GM12878 (cell line): ENCODE results near the gene LRCH3. TPM values are rescaled to one million over a fixed set of nuclear protein-coding genes. Genes with fewer than 3 reads are reported as not detected.

Experiments
- ASH2L ChIP-seq: fragments of 300-600, 200-600 bp; sonication (generic); IDR thresholded peaks from 2 replicates; pipeline ENCODE4 v1.6.1; 2017; ENCODE audit warnings: low read depth, mild to moderate bottlenecking, borderline replicate concordance
- CHD2 ChIP-seq: IDR thresholded peaks from 2 replicates; pipeline ENCODE4 v1.6.1; 2011; ENCODE audit warnings: low read depth, low read length, improper control_type of control experiment, borderline replicate concordance
- CREB1 ChIP-seq: IDR thresholded peaks from 2 replicates; pipeline ENCODE4 v1.6.1; 2012; ENCODE audit warnings: low read depth, mild to moderate bottlenecking, inconsistent platforms
- EED ChIP-seq: sonication (generic); IDR thresholded peaks from 2 replicates; pipeline ENCODE4 v1.6.1; 2016; ENCODE audit warnings: antibody characterized with exemption, low read depth
- FOS ChIP-seq: IDR thresholded peaks from 3 replicates; pipeline ENCODE4 v1.6.1; 2011; ENCODE audit warnings: borderline replicate concordance; ENCODE audit not compliant: insufficient read length; ENCODE audit errors: extremely low read depth
- FOXK2 ChIP-seq: fragments of 450-650 bp; IDR thresholded peaks from 2 replicates; pipeline ENCODE4 v1.6.1; 2017; ENCODE audit warnings: mild to moderate bottlenecking, moderate library complexity
- GATAD2B ChIP-seq: fragments of 450-650 bp; conservative IDR thresholded peaks from 2 replicates; pipeline ENCODE4 v1.6.1; 2017; ENCODE audit warnings: low read depth, mild to moderate bottlenecking, moderate library complexity
- IKZF2 ChIP-seq, 2 experiments: fragments of 450-650 bp; IDR thresholded peaks; 2 replicates each; pipeline ENCODE4 v1.6.1; 2017; ENCODE audit warnings: mild to moderate bottlenecking in 2 of 2, moderate library complexity in 2 of 2
- MTA2 ChIP-seq: fragments of 450-650 bp; IDR thresholded peaks from 2 replicates; pipeline ENCODE4 v1.6.1; 2016; ENCODE audit warnings: low read depth, mild to moderate bottlenecking, moderate library complexity
- MXI1 ChIP-seq: fragments of 150-350 bp; IDR thresholded peaks from 2 replicates; pipeline ENCODE4 v1.6.1; 2011; ENCODE audit warnings: low read depth, mild to moderate bottlenecking, inconsistent platforms, low read length, improper control_type of control experiment
- MYC ChIP-seq: IDR thresholded peaks from 2 replicates; pipeline ENCODE4 v1.6.1; 2011; ENCODE audit warnings: mild to moderate bottlenecking, low read length, moderate library complexity, inconsistent platforms; ENCODE audit not compliant: insufficient read depth, insufficient replicate concordance, insufficient read length, severe bottlenecking
- NRF1 ChIP-seq: conservative IDR thresholded peaks from 2 replicates; pipeline ENCODE4 v1.6.1; 2011; ENCODE audit warnings: mild to moderate bottlenecking, low read depth, low read length, improper control_type of control experiment
- RAD21 ChIP-seq: IDR thresholded peaks from 2 replicates; pipeline ENCODE4 v1.6.1; 2011; ENCODE audit warnings: mild to moderate bottlenecking, low read depth, low read length, moderate library complexity; ENCODE audit not compliant: insufficient read depth
- RUNX3 ChIP-seq: IDR thresholded peaks from 2 replicates; pipeline ENCODE4 v1.6.1; 2012; ENCODE audit warnings: low read length, inconsistent platforms
- SMC3 ChIP-seq: IDR thresholded peaks from 2 replicates; pipeline ENCODE4 v1.6.1; 2011; ENCODE audit warnings: low read length, improper control_type of control experiment, borderline replicate concordance
- SREBF1 ChIP-seq: IDR thresholded peaks from 2 replicates; pipeline ENCODE4 v1.6.1; 2012; ENCODE audit warnings: mild to moderate bottlenecking, low read length
- SRF ChIP-seq, 2 experiments: IDR thresholded peaks; 2 replicates each; pipeline ENCODE4 v1.6.1; 2011; ENCODE audit warnings: low read depth in 2 of 2, low read length in 2 of 2, mild to moderate bottlenecking in 1 of 2, moderate library complexity in 1 of 2
- TAF1 ChIP-seq: IDR thresholded peaks from 2 replicates; pipeline ENCODE4 v1.6.1; 2011; ENCODE audit warnings: mild to moderate bottlenecking, low read depth, low read length, borderline replicate concordance
- YY1 ChIP-seq: IDR thresholded peaks from 2 replicates; pipeline ENCODE4 v1.6.1; 2011; ENCODE audit warnings: low read depth, mild to moderate bottlenecking, low read length
- polyA plus RNA-seq, 11 experiments: library from polyadenylated mRNA; depleted of rRNA in 4 of 11; unstranded in 6 of 11; stranded (reverse) in 5 of 11; fragments of >200 nt; fragmentation: Nextera tagmentation in 4 of 11; fragmentation: Illumina TruSeq in 1 of 11; extraction: Ambion mirVana in 4 of 11; extraction: Trizol in 1 of 11; gene quantifications; 1 replicate in 1 of 11; 2 replicates in 10 of 11; pipeline versions ENCODE4 v1.2.1 to v1.2.3, GENCODE V29; 2011 to 2016; ENCODE audit warnings: inconsistent platforms in 2 of 11, missing spikeins in 2 of 11, low read depth in 1 of 11
- total RNA-seq, 4 experiments: library from RNA; depleted of rRNA in 3 of 4; stranded (reverse); fragments of >200 nt in 3 of 4; fragmentation: Illumina TruSeq in 1 of 4; extraction: Trizol in 1 of 4; gene quantifications; 2 replicates each; pipeline versions ENCODE4 v1.2.1 to v1.2.3, GENCODE V29; 2013 to 2021
- TF ChIP-seq, protein P1 (sequence below), 3 experiments: IDR thresholded peaks in 2 of 3; conservative IDR thresholded peaks in 1 of 3; 2 replicates each; pipeline ENCODE4 v1.5.1; 2011; ENCODE audit warnings: low read depth in 3 of 3, low read length in 3 of 3, mild to moderate bottlenecking in 3 of 3, control low read depth in 2 of 3, moderate library complexity in 2 of 3, inconsistent platforms in 1 of 3, mixed read lengths in 1 of 3; ENCODE audit not compliant: control insufficient read depth in 2 of 3, insufficient read depth in 1 of 3; ENCODE audit errors: extremely low read depth in 1 of 3
- TF ChIP-seq, protein P2 (sequence below): fragments of 450-650 bp; IDR thresholded peaks from 2 replicates; pipeline ENCODE4 v1.6.1; 2016; ENCODE audit warnings: mild to moderate bottlenecking

Gene LRCH3
- total and polyA plus RNA-seq, 10 of the 15 experiments (the other 5 are each of a cell fraction or from before 2014, with no cell fraction given) = 3.9 to 136 (median 40.6) TPM

DNA sequence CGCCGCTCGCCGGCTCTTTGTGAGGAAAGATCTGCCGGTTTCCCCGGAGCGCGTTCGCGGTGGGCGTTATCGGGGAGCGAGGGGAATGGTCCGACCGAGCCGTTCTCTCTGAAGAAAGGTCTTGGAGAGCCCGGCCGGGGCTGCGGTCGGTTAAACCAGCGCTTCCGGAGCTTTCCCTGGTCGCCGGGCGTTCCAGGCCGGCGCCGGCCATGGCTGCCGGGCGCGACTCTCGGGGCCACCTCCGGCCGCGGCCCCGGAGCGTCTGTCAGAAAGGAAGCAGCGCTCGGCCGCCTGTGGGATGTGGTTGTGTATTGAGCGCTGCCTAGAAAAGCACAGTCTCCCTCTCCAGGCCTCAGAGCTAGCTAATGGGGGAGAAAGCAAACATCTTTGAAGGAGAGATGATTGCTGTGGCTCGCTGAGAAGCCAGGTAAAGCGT lies 40.6 kb upstream of the LRCH3 start (continued):
- TF ChIP-seq, protein P1, sequence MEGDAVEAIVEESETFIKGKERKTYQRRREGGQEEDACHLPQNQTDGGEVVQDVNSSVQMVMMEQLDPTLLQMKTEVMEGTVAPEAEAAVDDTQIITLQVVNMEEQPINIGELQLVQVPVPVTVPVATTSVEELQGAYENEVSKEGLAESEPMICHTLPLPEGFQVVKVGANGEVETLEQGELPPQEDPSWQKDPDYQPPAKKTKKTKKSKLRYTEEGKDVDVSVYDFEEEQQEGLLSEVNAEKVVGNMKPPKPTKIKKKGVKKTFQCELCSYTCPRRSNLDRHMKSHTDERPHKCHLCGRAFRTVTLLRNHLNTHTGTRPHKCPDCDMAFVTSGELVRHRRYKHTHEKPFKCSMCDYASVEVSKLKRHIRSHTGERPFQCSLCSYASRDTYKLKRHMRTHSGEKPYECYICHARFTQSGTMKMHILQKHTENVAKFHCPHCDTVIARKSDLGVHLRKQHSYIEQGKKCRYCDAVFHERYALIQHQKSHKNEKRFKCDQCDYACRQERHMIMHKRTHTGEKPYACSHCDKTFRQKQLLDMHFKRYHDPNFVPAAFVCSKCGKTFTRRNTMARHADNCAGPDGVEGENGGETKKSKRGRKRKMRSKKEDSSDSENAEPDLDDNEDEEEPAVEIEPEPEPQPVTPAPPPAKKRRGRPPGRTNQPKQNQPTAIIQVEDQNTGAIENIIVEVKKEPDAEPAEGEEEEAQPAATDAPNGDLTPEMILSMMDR (IDR thresholded peaks at IDR 0.05 in 2 of 3, conservative IDR thresholded peaks at IDR 0.05 in 1 of 3; ENCODE audit: control insufficient read depth in 2 of 3, extremely low read depth in 1 of 3, insufficient read depth in 1 of 3, low read depth in 3 of 3, low read length in 3 of 3) = peak in 1 of 3 experiments; percentile 4; a peak in 1 of 6 replicates
- TF ChIP-seq TAF1 = peak; percentile 54; the same call in 1 of the 2 replicates
- TF ChIP-seq FOS = no peak
- TF ChIP-seq NRF1 = no peak
- TF ChIP-seq CHD2 = no peak
- TF ChIP-seq MYC = no peak
- TF ChIP-seq SREBF1 = no peak
- TF ChIP-seq RAD21 = 0 out of 2 replicates have a peak, but pooled peaks have one; percentile 14
- no peak for TF ChIP-seq SRF (IDR thresholded peaks at IDR 0.05; ENCODE audit: low read depth in 2 of 2, low read length in 2 of 2)
- no peak for TF ChIP-seq EED
- TF ChIP-seq IKZF2 (IDR thresholded peaks at IDR 0.05) = 0 out of 4 replicates have a peak, but pooled peaks of 1 of the 2 experiments have one; percentile 13
- TF ChIP-seq YY1 = peak; percentile 87
- no peak for TF ChIP-seq FOXK2
- peak; percentile 66 for TF ChIP-seq MXI1
- TF ChIP-seq, protein P2, sequence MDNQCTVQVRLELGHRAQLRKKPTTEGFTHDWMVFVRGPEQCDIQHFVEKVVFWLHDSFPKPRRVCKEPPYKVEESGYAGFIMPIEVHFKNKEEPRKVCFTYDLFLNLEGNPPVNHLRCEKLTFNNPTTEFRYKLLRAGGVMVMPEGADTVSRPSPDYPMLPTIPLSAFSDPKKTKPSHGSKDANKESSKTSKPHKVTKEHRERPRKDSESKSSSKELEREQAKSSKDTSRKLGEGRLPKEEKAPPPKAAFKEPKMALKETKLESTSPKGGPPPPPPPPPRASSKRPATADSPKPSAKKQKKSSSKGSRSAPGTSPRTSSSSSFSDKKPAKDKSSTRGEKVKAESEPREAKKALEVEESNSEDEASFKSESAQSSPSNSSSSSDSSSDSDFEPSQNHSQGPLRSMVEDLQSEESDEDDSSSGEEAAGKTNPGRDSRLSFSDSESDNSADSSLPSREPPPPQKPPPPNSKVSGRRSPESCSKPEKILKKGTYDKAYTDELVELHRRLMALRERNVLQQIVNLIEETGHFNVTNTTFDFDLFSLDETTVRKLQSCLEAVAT = no peak
- TF ChIP-seq CREB1 = no peak
- TF ChIP-seq SMC3 = peak; percentile 21; the same call in 1 of the 2 replicates
- no peak for TF ChIP-seq MTA2
- 0 out of 2 replicates have a peak, but pooled peaks have one; percentile 7 for TF ChIP-seq ASH2L
- no peak for TF ChIP-seq GATAD2B
- peak; percentile 51 for TF ChIP-seq RUNX3
- TF ChIP-seq, all 136 proteins: peak for 14
